GM18873 (cell line): Measurements from ENCODE around the gene DNAJB13.
"Not testable (repeated sequence)": the region's sequence is repeated elsewhere in the genome, so short reads cannot be mapped to it uniquely, and the experiment has no call there.

Experiments used
- ATAC-seq: cut with Tn5 transposase; IDR thresholded peaks from one replicate; pipeline ENCODE4 v1.9.1; 2021; ENCODE audit warnings: mild to moderate bottlenecking, moderate library complexity, moderate number of reproducible peaks; ENCODE audit not compliant: unreplicated experiment, low FRiP score

Gene DNAJB13

DNA sequence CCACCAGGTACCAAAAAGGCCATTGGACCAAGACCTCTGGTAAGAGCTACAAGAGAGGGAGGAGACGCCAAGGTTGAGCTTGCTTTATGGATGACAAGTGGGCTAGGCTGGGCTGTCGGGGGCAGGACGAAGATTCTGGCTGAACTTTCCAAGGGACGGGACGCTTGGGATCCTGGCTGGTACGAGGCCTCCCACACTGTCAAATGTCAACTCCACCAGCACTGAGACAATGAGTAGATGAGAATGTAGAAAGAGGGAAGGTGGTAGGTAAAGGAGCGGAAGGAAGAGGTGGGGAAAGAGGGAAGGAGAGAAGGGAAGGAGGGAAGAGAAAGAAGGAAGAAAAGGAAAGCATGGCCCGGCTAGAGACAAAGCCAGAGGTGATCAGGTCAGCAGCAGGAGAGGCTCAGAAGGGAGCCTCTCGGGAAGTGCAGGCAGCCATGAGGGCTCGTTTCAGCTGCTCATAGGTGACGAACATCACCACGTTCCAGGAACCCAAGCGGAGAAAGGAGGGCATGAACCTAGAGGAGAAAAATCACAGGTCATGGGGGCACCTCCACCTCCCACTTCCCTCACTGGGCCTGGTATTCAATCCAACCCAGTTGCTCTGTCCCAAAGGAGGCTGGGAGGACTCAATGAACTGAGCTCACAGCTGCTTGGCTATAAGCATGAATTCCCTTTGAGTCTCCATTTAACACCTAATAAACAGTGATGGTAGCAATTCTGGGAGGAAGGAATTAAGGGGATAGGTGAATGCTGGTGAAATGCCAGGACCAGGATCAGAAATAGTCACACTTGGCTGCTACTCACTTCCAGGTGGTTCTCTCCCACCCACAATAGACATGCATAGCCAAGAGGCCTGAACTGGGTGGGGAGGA, 24.0 kb downstream of the DNAJB13 start:
- no peak for ATAC-seq

DNA sequence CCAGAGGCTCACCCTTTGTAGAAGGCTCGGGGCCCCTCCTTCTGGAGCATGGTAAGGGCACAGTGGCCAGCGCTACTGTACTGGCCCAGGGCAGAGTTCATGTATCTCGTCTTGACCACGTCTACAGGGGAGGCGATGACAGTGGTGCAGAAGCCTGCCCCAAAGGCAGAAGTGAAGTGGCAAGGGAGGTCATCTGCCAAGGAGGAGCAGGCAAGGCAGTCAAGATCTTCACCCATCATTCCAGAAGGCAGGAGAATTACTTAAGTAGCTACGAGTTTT, 24.6 kb downstream of the DNAJB13 start:
- ATAC-seq = no peak

DNA sequence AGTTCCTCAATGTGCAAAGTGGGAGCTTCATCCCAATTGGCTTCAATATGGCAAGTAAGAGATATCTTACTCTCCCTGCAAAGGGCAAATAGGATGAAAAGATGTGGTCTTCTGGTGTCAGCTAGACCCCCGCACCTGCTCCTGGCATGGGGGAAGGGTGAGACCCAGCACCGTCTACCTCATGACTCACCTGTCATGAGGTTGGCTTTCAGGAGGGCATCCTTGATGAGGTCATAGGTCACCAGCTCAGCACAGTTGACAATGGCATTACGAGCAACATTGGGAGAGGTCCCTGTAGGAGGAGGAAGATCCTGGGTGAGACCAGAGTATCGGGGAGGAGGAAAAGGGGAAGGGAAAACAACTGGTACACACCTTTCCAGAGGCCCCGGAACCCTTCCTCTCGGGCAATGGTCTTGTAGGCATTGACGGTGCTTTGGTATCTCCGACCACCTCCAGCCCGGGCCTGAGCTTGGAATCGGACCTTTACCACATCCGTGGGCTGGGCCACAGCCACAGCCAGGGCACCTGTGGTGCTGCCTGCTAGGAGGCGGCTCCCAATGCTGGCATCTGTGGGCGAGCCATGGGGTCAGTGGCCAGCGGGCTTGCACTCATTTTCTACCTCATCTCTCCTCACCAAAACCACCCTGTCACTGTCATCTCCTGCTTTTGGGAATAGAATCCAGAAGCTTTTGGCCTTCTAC, 25.8 kb downstream of the DNAJB13 start:
- ATAC-seq = no peak

DNA sequence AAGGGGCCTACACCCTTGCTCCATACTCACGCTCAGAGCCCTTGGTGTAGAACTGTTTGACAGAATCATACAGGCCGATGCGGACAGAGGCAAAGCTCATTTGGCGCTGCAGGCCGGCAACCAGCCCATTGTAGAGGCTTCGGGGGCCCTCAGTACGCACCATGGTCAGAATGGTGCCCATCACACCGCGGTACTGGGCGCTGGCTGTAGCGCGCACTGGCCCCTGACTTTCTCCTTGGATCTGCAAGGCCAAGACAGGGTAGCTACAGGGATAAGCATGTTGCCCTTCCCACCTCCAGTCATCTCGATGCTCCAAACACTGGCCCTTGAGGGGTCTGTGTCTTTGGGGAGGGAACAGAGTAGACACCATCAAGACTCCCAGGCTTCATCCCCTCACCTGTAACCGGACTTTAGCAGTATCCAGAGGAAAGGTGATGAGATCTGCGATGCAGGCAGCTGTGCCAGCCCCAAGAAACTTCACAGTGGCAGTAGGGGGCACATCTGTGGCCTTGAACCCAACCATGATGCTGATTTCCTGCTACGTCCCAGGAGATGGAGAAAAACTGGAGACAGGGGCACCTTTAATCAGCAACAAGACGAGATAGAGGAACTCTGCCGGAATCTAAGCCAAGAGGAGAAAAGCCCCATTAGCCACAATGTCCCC, 27.2 kb downstream of the DNAJB13 start:
- ATAC-seq = no peak

DNA sequence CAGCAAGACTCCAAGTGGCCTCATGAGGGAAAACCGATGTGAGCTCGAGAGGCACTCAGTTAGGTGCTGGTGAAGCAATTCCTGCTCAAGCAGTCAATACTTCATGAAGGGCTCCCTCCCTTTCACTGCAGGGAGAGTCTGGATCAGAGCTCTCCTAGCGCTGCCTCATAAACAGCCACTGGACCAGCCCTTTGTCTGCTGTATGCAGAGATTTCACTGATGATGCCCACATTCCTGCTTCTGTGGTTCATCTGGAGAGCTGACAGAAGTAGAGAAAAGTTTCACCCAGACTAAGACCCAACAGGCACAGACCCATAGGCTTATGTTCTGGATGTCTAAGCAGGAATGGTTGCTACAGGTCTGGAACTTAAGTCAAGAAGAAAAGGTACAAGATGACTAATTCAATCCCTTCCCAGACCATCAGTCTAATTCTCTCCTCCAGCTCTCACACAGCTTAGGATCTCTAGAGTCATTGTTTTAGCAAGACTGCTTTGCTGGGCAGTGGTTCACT, 27.8 kb downstream of the DNAJB13 start:
- no peak for ATAC-seq

DNA sequence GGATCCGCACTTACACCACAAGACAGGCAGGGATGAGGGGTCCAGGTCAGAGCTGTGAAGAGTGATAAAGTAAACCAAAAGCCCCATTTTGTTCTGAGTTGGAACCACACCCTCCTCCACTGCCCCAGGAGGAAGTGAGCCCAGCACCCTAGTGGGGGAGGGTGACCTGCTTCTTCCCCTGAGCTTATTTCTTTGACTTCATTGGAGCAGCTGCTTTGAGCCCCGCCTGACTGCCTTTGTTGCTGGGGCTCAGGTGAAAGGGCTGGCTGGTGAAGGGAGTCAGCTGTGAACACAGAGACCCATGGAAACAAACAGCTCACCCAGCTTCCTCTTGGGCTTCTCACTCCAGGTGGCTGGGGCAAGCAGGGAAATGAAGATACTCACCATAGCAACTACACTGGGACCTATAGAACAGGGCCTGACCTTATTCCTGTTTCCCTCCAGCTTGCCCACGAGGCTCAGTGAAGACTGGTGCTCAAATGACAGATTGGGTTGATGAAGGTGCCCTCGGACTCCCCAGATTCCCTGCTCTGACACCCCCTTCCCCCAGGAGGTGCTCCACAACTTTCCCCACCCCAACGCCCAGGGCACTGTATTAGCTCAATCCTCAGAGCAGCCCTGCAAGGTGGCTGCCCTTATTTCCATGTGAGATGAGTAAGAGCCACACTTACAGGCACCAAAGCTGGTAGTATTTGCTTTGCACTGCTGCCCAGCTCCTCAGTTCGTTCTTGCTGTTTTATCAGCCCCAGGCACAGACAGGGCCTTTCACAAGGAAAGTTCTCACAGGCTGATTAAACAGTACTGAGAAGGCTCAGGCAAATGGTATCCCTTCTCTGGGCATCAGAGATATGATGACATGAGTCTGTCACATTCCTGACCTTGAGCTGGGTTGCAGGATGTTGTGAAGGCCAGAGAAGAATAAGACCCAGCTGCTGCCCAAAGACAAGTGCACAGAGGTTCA, 29.5 kb downstream of the DNAJB13 start:
- no peak for ATAC-seq

DNA sequence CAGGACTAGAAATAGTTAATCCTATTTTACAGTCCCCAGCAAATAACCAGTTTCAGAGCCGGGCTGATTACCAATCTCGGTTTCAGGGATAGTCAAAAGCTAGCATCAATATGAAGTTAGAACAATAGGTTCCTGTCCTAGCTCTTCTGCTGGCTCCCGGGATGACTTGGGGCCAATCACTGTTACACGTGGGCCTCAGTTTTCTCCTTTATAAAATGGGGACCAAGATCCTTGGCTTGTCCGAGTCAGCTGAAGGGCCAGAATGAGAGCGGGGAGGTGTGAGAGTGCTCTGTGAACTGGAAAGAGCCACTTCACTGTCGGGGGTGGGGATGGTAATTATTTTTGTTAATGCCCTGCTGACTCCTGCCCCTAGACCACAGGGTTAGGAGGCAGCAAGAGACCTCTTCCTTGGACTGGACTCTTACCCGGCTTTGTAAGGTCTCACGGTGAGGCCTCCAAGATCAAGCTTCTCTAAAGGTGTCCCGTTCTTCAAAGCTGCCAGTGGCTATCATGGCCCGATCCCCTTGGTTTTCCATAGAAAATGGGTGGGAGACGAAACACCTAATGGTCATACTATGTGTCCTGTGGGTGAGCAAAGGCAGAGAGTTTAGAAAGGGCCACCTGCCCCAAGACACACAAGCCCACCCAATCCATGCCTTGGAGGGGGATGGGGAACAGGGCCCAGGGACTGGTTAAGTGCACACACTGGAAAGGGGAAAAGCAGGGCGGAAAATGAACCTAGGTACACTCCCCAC, 30.4 kb downstream of the DNAJB13 start:
- no peak for ATAC-seq

DNA sequence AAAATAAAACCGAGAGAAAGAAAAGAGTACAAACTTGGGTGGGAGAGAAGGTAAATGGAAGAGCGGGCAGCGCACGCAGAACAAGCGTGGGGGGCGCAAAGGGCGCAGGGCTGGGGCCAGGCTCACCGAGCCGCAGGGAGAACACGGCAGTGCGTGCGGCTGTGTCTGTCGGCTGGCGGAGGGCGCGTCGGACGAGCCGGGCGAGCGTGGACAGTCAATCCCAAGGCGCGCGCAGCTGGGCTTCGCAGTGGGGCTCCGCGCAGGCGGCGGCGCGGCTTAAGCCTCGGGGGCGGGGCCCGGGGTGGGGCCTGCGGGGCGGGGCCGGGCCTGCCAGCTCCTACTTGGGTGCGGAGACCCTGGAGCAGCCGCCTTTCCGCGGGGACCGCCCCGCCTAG, 31.8 kb downstream of the DNAJB13 start, which contains the start of gene UCP2:
UCP2 (minus strand) TSS at position 249 of the 395 bp plus-strand sequence. CDS start 4,465 bp downstream, outside the sequence.
- ATAC-seq = peak; percentile 28

DNA sequence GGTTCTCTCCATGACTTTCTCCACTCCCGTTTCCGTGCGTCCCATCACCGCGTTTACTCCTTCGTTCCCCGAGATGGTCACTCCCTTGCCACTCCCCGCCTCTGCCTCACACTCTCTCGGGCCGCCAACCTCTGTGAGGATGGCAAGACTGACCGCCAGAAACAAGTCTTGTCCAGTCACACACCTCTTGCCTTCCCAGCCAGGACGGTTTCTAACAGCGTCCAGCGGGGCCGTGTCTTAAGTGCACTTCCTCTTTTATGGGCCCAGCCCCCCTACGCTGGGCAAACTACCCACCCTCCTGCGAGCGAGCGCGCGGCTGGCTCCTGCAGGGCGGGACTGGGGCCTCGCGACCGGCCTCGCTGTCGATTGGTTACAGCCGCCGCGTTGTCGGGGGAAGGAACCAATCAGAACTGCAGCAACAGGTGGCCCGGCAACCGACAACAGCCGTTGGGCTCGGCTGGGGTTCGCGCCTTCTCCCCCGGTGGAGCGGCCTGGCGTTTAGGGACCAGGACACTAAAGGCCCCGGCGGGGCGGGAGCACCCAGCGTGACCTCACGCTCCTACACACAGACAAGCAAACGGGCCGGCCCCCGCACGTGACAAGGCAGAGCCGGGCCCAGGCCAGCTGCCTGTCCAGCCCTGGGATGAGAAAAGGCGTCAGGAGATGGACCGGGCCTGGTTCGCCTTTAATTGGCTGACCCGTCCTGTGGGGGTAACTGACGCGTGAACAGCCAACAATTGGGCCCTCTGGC, 32.3 kb downstream of the DNAJB13 start:
- ATAC-seq = peak; percentile 62

DNA sequence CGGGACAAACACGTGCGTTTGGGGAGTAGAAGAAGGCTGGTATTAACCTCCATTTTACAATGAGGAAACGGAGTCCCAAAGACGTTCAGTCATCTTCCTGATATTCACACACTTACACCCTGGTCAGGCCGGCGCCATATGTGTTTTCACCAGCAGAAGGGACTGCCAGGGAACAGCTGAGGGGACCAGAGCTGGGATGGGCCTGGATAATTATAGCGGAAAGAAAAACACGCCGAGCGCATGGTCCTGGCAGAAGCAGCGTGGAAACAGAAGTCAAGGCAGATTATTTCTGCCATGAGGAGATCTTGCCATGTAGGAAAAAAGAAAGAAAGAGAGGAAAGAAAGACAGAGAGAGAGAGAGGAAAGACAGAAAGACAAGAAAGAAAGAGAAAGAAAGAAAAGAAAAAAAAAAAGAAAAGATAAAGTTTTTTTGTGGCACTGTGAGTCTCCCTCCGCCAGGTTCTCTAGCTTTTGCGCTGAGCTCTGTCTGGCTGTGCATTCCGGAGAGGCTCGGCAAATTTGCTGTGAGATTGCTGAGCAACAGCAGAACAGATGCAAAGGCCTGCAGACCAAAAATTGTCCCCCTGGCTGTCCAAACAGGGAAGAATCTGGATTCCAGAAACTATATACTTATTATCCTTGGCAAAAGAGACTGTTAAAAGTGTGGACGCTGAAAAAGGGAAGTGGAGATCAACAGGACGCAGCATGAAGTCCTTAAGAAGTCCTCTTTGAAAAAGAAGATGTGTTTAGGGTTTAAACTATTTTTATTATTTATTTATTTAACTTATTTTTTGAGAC, 33.1 kb downstream of the DNAJB13 start:
- no peak for ATAC-seq

DNA sequence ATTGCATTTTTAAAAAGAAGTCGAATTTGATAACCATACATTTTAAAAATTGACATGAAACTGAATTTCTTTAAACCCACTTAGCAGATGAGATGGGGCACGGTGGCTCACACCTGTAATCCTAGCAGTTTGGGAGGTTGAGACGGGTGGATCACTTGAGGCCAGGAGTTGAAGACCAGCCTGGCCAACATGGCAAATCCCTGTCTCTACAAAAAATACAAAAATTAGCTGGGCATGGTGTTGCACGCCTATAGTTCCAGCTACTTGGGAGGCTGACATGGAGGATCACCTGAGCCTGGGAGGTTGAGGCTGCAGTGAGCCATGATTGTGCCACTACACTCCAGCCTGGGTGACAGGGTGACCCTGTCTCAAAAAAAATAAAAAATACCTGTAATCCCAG, 34.8 kb downstream of the DNAJB13 start:
- not testable (repeated sequence) for ATAC-seq

DNA sequence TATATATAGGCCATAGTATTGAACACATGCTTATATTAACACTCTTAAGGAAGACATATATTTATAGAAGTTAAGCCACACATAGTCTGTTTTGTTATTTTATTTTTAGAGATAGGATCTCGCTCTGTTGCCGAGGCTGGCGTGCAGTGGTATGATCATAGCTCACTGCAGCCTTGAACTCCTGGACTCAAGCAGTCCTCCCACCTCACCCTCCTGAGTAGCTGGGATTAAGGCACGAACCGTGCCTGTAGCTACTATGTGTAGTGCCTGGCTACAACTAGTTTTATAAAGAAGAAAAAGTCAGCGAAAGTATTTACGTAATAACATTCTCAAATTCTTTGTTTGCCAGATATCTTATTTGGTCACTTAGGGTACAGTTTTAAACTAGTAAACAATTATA, 37.4 kb downstream of the DNAJB13 start:
- no peak for ATAC-seq

DNA sequence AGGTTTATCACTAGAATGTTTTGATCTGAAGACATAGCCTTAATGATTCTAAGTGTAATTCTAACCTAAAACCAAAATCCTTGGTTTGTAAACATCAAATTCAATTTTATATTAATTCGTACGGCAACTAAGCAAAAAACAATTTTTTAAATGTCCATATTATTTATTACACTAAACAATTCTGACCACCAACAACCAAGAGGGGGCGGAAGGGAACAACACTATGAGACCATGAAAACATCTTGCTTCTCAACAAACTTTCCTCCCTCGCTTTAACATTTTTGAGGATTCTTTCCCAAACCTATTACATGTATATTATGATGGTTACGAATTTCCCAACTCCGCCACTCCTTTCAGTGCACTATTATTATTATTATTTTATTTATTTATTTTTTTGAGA, 38.3 kb downstream of the DNAJB13 start:
- ATAC-seq = no peak

DNA sequence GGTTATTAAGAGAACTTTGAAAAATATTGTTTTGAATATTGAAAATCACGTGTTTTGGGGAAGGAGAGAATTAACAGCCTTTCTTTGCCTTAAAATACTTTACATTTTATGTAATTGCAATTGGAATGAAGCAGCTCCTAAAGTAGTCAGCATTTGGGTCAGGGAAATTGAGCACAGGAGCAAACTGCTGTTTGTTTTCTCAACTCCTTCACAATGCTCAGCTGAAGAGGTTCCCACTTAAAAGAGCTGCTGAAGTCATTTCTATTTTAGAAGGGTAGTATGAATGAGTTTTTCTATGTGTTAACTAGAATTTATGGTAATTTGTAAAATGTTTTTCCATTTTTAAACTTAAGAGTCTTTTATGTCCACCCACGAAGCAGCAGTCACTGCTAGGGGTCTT, 39.9 kb downstream of the DNAJB13 start:
- ATAC-seq = no peak

DNA sequence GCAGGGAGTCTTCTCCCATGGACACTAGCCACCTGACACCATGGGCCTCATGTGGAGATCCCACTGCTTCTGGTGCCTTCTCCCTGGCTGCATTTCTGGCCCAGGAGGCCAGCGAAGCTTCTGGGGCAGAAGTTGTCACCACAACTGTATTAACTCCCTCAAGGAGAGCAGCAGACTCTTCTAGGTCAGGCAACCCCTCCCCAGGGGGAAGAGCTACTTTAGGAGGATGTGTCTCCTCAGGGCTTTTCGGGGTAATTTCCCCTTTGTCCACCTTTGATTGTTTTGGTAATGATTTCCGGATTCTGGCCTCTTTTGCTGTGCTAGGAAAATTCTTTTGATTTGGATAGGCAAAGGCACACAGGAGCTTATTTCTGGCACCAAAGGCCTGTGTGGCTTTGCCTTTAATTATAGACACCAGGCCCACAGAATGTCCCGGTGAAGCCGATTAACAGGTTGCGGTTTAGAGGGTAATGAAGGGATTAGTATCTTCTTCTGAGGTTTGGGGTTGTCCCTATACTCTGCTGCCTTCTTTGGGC, 40.7 kb downstream of the DNAJB13 start:
- no peak for ATAC-seq

DNA sequence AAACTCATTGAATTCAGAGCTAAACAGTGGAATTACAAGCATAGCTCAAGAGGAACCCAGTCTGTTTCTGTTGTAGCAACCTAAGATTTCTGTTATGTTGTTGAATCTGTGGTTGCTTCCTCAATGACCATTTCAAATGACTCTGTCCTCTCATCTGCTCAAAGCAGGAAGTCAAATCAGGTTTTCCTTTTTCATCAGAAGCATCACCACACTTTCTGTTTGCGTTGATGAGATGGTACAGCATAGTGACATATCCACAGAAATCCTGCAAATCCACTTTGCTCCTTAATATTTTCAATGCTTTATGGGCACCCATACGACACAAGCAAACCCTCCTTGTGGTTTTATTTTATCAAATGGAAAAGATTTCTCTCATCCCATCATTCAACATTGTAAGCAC, 44.4 kb downstream of the DNAJB13 start:
- ATAC-seq = no peak

DNA sequence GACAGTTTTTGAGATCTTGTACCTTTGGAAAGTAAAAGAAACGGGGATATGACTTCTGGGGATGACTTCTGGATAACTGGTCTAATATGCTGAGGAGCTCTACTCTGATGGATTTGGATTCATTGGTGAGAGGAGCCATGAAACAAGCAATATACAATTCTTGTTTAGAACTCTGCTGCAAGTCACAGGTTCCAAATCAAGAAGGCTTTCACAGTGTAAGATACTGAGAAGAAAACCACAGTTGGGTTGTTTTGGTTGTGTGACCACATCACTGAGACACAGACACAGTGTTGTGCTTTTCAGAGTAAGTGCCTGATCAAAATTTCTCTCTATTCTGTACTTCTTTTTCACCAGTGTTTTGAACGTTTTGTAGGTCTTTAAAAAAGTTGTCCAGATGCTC, 44.9 kb downstream of the DNAJB13 start:
- ATAC-seq = peak; percentile 42
